Left ventricle myocardium inferior (tissue), 1 donor: Measurements from ENCODE around the gene PRRG3. TPM values are rescaled to one million over a fixed set of nuclear protein-coding genes. Genes with fewer than 3 reads are reported as not detected.

ENCODE experiments used
- DNase-seq: peaks from one replicate; pipeline ENCODE4 v3.0.0-alpha.2; 2020
- H3K27ac ChIP-seq: fragments of 200-600 bp; replicated peaks from 2 replicates; pipeline ENCODE4 v1.8.0; 2021
- H3K27me3 ChIP-seq: fragments of 200-600 bp; 2 replicates; pipeline ENCODE4 v1.8.0; 2021; ENCODE audit warnings: low read depth
- H3K36me3 ChIP-seq: fragments of 200-600 bp; 2 replicates; pipeline ENCODE4 v1.8.0; 2021
- H3K4me1 ChIP-seq: fragments of 200-600 bp; 2 replicates; pipeline ENCODE4 v1.8.0; 2021
- H3K4me3 ChIP-seq: fragments of 200-600 bp; 2 replicates; pipeline ENCODE4 v1.8.0; 2021; ENCODE audit warnings: mild to moderate bottlenecking, moderate library complexity
- H3K9me3 ChIP-seq: fragments of 200-600 bp; replicated peaks from 2 replicates; pipeline ENCODE4 v1.8.0; 2021
- intact Hi-C: fragments of 100-400 bp; cut with micrococcal nuclease; formaldehyde crosslinking; loops from one replicate; pipeline ENCODE4 v1.11.0; 2022
- total RNA-seq: library from RNA; stranded (reverse); fragmentation: NEBNext Ultra II Directional; extraction: Animal tissue kit (Norgen Biotek cat#: 25700); gene quantifications from one replicate; pipeline ENCODE4 v1.2.1, GENCODE V29; 2021
- TF ChIP-seq, protein P1 (sequence below): fragments of 200-600 bp; IDR thresholded peaks from 2 replicates; pipeline ENCODE4 v1.8.0; 2021; ENCODE audit warnings: antibody characterized with exemption, mild to moderate bottlenecking, borderline replicate concordance
- donor health status: DM: no; HTN: yes; CAD: no; lungs with severe emphysema.

PRRG3 gene
- total RNA-seq, 1 donor from 2014 or later: 2.7 TPM

- H3K27ac ChIP-seq: no peak overlapping the region
- H3K36me3 ChIP-seq: no peaks in the 10 kb centered on the region
- TF ChIP-seq, protein P1, sequence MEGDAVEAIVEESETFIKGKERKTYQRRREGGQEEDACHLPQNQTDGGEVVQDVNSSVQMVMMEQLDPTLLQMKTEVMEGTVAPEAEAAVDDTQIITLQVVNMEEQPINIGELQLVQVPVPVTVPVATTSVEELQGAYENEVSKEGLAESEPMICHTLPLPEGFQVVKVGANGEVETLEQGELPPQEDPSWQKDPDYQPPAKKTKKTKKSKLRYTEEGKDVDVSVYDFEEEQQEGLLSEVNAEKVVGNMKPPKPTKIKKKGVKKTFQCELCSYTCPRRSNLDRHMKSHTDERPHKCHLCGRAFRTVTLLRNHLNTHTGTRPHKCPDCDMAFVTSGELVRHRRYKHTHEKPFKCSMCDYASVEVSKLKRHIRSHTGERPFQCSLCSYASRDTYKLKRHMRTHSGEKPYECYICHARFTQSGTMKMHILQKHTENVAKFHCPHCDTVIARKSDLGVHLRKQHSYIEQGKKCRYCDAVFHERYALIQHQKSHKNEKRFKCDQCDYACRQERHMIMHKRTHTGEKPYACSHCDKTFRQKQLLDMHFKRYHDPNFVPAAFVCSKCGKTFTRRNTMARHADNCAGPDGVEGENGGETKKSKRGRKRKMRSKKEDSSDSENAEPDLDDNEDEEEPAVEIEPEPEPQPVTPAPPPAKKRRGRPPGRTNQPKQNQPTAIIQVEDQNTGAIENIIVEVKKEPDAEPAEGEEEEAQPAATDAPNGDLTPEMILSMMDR: no peak
- intact Hi-C loops: no loop called here
- H3K9me3 ChIP-seq: no peaks in the 10 kb centered on the region
- H3K27me3 ChIP-seq: no peaks in the 10 kb centered on the region
- no peak for DNase-seq
- H3K4me1 ChIP-seq: no peaks in the 10 kb centered on the region
- H3K4me3 ChIP-seq: no peak overlapping the region
Measured at GRCh38 chrX:151710457-151710856, 15.2 kb downstream of the PRRG3 start.

GRCh38 chrX:151711154-151711553 is 15.9 kb downstream of the PRRG3 start:
- intact Hi-C loops: no loop called here
- H3K4me1 ChIP-seq: no peaks in the 10 kb centered on the region
- H3K4me3 ChIP-seq: no peak overlapping the region
- no peaks in the 10 kb centered on the region for H3K36me3 ChIP-seq
- TF ChIP-seq, protein P1: no peak
- no peak for DNase-seq
- peak overlapping the region; percentile 63 for H3K27ac ChIP-seq
- no peaks in the 10 kb centered on the region for H3K9me3 ChIP-seq
- no peaks in the 10 kb centered on the region for H3K27me3 ChIP-seq

DNA sequence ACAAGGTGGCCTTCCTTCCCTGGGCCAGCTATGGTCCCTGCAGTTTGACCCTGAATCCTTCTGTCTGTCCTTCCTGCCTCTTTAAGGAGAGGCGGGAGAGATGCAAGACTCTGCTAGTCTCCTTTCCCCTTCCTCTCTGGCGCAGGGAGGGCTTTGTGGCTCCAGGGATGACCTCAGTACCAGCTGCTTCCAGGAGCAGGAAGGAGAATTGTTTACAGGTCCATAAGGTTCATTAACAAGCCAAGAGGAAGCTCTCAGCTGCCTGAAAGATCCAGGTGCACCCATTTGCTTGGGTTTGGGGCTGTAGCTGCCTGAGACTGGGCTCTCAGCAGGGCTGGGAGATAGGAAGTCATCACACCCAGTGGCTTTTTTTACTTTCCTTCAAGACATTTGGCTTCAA is 16.5 kb downstream of the PRRG3 start:
- no peaks in the 10 kb centered on the region for H3K9me3 ChIP-seq
- H3K27ac ChIP-seq: peak overlapping the region; percentile 63
- intact Hi-C loops: no loop called here
- TF ChIP-seq, protein P1: no peak
- DNase-seq: no peak
- no peaks in the 10 kb centered on the region for H3K27me3 ChIP-seq
- H3K36me3 ChIP-seq: no peaks in the 10 kb centered on the region
- H3K4me3 ChIP-seq: no peak overlapping the region
- H3K4me1 ChIP-seq: no peaks in the 10 kb centered on the region

DNA sequence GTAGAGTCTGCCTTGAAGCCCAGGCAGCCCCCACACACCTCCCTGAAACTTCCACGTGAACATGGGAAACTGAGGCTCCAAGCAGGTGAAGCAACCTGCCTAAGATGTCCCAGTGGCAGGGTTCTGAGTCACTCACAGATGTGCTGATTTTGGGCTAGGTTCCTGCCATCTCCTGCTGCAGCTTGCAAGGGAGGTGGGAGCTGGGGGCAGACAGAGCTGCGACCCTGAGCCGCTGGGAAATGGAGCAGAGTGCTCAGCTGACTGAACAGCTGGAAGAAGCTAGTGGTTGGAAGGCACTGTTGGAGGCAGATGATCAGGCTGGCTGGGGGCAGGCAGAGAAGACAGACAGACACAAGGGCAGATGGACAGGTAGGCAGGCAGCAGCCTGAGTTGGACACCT is 17.0 kb downstream of the PRRG3 start:
- H3K27me3 ChIP-seq: no peaks in the 10 kb centered on the region
- no peak overlapping the region for H3K4me3 ChIP-seq
- H3K27ac ChIP-seq: peak overlapping the region; percentile 63
- intact Hi-C loops: no loop called here
- TF ChIP-seq, protein P1: no peak
- H3K36me3 ChIP-seq: no peaks in the 10 kb centered on the region
- H3K4me1 ChIP-seq: no peaks in the 10 kb centered on the region
- DNase-seq: no peak
- H3K9me3 ChIP-seq: no peaks in the 10 kb centered on the region

DNA sequence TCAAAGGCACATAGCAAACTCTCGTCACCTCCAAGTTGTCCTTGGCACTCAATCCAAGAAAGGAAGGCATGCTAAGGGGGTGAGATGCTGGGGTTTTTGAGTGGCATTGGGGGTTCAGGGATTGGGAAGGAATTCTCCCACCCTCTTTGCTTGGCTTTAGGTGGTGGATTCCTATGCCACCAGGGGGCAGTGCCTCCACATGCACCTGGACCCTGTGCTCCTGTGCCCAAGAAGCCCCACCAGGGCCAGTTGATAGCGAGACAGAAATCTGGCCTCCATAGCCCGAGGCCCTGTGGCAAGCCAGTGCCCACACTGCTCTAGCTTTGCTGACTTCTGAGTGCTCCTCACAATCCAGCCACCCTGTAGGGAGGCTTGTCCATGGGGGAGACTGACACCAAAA is 18.6 kb downstream of the PRRG3 start:
- no peak for DNase-seq
- Histone ChIP-seq H3K4me1 (no peaks in the 10 kb centered on the region), H3K4me3 (no peak overlapping the region), H3K9me3 (no peaks in the 10 kb centered on the region), H3K27ac (no peak overlapping the region), H3K36me3 (no peaks in the 10 kb centered on the region), H3K27me3 (no peaks in the 10 kb centered on the region)
- intact Hi-C loops: no loop called here
- TF ChIP-seq, protein P1: peak; percentile 58

DNA sequence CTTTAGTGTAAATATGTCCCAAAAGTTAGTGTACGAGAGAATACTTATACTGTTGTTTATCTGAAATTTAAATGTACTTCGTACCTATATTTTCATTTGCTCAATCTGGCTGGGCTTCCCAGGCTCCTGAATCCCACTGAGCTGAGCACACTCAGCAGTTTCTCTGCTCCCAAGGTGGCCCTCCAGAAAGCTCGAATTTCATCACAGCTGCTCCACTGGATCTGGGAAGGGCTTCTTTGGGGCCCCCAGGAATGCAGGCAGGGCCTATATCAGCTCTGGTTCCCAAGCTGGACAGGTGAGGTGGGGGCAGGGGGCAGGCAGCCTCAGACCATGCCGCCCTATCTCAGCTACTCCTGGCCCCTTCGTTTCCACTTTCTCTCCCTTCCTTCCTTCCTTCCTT is 19.1 kb downstream of the PRRG3 start:
- H3K4me1 ChIP-seq: no peaks in the 10 kb centered on the region
- no peak for DNase-seq
- no peak overlapping the region for H3K4me3 ChIP-seq
- no peaks in the 10 kb centered on the region for H3K27me3 ChIP-seq
- H3K36me3 ChIP-seq: no peaks in the 10 kb centered on the region
- H3K27ac ChIP-seq: no peak overlapping the region
- TF ChIP-seq, protein P1: no peak
- no peaks in the 10 kb centered on the region for H3K9me3 ChIP-seq
- intact Hi-C loops: no loop called here
